Measurements from ENCODE around the gene CDKAL1. TPM values are rescaled to one million over a fixed set of nuclear protein-coding genes. Genes with fewer than 3 reads are reported as not detected.
A peak's percentile ranks its signal among the peaks of the same experiment; 100 is the strongest.

The CDKAL1 gene
- total and polyA plus RNA-seq, 10 of the 15 experiments (the other 5 are each of a cell fraction or from before 2014, with no cell fraction given), result 10.7 to 26.9 (median 17.3) TPM

DNA sequence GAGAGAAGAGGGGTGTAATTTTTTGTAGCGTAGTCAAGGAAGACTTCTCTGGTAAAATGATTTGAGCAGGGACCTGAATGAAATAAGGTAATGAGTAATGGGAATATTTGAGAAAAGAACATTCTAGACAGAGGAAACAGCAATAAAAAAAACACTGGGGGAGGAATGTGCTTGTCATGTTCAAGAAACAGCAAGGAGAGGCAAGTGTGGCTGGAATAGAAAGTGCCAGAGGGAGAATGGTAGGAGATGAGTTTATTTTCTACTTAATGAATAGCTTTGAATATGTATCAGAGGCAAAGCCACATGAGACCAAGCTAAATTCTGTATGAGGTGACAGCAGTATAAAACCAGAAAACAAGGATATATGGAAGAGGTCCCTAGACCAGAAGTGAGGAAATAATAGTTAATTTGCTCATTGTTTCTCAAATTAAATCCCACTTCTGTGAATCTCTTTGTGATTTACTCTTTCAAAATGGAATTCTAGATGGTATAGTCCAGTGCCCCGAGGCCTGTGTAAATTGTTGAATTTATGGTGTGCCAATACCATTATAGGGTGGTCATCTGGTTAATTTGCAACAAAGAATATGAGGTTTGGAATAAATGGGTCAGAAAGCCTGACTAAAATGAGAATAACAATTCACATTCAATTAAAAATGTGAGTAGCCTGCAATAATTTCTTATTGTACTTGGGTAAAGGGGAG is 170.2 kb downstream of the CDKAL1 start:
- no peaks in the 10 kb centered on the region for H4K20me1 ChIP-seq (ENCODE audit: control insufficient read depth, insufficient read depth)
- H3K9ac ChIP-seq (ENCODE audit: control insufficient read depth, insufficient read depth, low read length), result no peak overlapping the region
- H3K27ac ChIP-seq (ENCODE audit: control insufficient read depth, insufficient read depth), result no peak overlapping the region
- TF ChIP-seq CHD4 (IDR thresholded peaks at IDR 0.05), result no peak
- TF ChIP-seq FOXM1 (IDR thresholded peaks at IDR 0.05; ENCODE audit: low read depth, low read length), result no peak
- no peak for TF ChIP-seq E2F8 (IDR thresholded peaks at IDR 0.05; ENCODE audit: low read depth, partially characterized antibody)
- no peak for TF ChIP-seq CBX3 (IDR thresholded peaks at IDR 0.05; ENCODE audit: borderline replicate concordance, low read depth)
- TF ChIP-seq, protein P1, sequence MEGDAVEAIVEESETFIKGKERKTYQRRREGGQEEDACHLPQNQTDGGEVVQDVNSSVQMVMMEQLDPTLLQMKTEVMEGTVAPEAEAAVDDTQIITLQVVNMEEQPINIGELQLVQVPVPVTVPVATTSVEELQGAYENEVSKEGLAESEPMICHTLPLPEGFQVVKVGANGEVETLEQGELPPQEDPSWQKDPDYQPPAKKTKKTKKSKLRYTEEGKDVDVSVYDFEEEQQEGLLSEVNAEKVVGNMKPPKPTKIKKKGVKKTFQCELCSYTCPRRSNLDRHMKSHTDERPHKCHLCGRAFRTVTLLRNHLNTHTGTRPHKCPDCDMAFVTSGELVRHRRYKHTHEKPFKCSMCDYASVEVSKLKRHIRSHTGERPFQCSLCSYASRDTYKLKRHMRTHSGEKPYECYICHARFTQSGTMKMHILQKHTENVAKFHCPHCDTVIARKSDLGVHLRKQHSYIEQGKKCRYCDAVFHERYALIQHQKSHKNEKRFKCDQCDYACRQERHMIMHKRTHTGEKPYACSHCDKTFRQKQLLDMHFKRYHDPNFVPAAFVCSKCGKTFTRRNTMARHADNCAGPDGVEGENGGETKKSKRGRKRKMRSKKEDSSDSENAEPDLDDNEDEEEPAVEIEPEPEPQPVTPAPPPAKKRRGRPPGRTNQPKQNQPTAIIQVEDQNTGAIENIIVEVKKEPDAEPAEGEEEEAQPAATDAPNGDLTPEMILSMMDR (IDR thresholded peaks at IDR 0.05 in 2 of 3, conservative IDR thresholded peaks at IDR 0.05 in 1 of 3; ENCODE audit: control insufficient read depth in 2 of 3, extremely low read depth in 1 of 3, insufficient read depth in 1 of 3, low read depth in 3 of 3, low read length in 3 of 3), result no peak
- TF ChIP-seq SRF (IDR thresholded peaks at IDR 0.05; ENCODE audit: low read depth in 2 of 2, low read length in 2 of 2), result no peak
- no peak for TF ChIP-seq PML (IDR thresholded peaks at IDR 0.05; ENCODE audit: low read length)
- TF ChIP-seq SUPT20H (IDR thresholded peaks at IDR 0.05; ENCODE audit: borderline replicate concordance, control insufficient read depth, low read depth, low read length), result no peak
- TF ChIP-seq IRF4 (IDR thresholded peaks at IDR 0.05; ENCODE audit: low read depth, low read length), result no peak
- TF ChIP-seq TCF7 (IDR thresholded peaks at IDR 0.05; ENCODE audit: borderline replicate concordance), result no peak
- TF ChIP-seq ZNF24 (IDR thresholded peaks at IDR 0.05), result no peak
- no peak for TF ChIP-seq RCOR1 (conservative IDR thresholded peaks at IDR 0.05; ENCODE audit: low read depth, low read length)
- TF ChIP-seq BCL3 (IDR thresholded peaks at IDR 0.05; ENCODE audit: borderline replicate concordance, insufficient read depth, low read depth, low read length, poor library complexity, severe bottlenecking), result no peak
- TF ChIP-seq GABPA (IDR thresholded peaks at IDR 0.05; ENCODE audit: low read depth), result no peak
- TF ChIP-seq RB1 (IDR thresholded peaks at IDR 0.05; ENCODE audit: borderline replicate concordance), result no peak
- no peak overlapping the region; the same call in 1 of the 2 replicates for H2AFZ ChIP-seq (ENCODE audit: control insufficient read depth, low read depth, low read length)
- H3K4me3 ChIP-seq, result no peak overlapping the region
- ChIA-PET RAD21 (ENCODE audit: unreplicated experiment) (interaction anchor here (1.5 to 1.7 kb wide), 2 partner anchors 15 to 140 kb away, joined by 4 to 7 read pairs; no protein-coding TSS in a partner anchor), CTCF (interaction anchor here (0.6 to 1.5 kb wide), 6 partner anchors 12 to 987 kb away, joined by 3 to 4 read pairs (median 3); no protein-coding TSS in a partner anchor), SMC1A (ENCODE audit: uncharacterized antibody, unreplicated experiment) (interaction anchor here (0.7 to 2.1 kb wide), 10 partner anchors 9 to 889 kb away, joined by 3 to 10 read pairs (median 3); partner anchors contain the start of gene SOX4), POLR2A (no interaction called here)
- no peaks in the 10 kb centered on the region; a peak in 1 of 4 replicates for H3K36me3 ChIP-seq (ENCODE audit: control insufficient read depth in 2 of 2, insufficient read depth in 2 of 2, low read length in 1 of 2)
- ATAC-seq, result no peak
- no peaks in the 10 kb centered on the region for H3K27me3 ChIP-seq (replicated peaks in 1 of 2; ENCODE audit: control insufficient read depth in 2 of 2, insufficient read depth in 2 of 2, low read length in 1 of 2)
- WGBS (ENCODE audit: insufficient coverage, insufficient replicate concordance, low lambda C conversion rate, missing lambda C conversion rate), result 79% methylated on average over 2 of the region's 2 CpGs
- intact Hi-C loops (cut with micrococcal nuclease; ENCODE audit: unreplicated experiment), result loop anchor here (10.0 kb wide), 3 partner anchors 140 to 890 kb away; partner anchors contain the start of gene SOX4
- in situ Hi-C loops (cut with MboI), result no loop called here
- BruUV-seq (replicated peaks), result no TSS peak
- peaks cover 3% of the 10 kb centered on the region for H3K79me2 ChIP-seq (ENCODE audit: control insufficient read depth, insufficient read depth, low read length)
- peaks cover 13% of the 10 kb centered on the region for H3K4me1 ChIP-seq (ENCODE audit: control insufficient read depth, insufficient read depth, low read length)
- FAIRE-seq, result no peak
- no peak for DNase-seq (ENCODE audit: low read depth, low spot score)
- peak overlapping the region; percentile 31 for H3K4me2 ChIP-seq (ENCODE audit: control insufficient read depth, insufficient read depth)
- no peaks in the 10 kb centered on the region for H3K9me3 ChIP-seq (replicated peaks; ENCODE audit: control insufficient read depth, insufficient read depth, low read length)
